Measurements from ENCODE around the gene CFAP126. TPM values are rescaled to one million over a fixed set of nuclear protein-coding genes. Genes with fewer than 3 reads are reported as not detected.
"Not testable (repeated sequence)": the region's sequence is repeated elsewhere in the genome, so short reads cannot be mapped to it uniquely, and the experiment has no call there.

The CFAP126 gene
- total RNA-seq (not detected), polyA plus RNA-seq (not detected)
- long read RNA-seq, donor 1: 0 reads
- long read RNA-seq, donor 2: 0 reads
- long read RNA-seq, donor 3: 0 reads

GRCh38 chr1:161367684-161368400 lies at the start of gene CFAP126:
TSS of gene CFAP126 (minus strand) at chr1:161367876. CDS start at chr1:161367868, 8 bp downstream.
- Histone ChIP-seq H3K27ac (peak within 1 kb of the TSS in 6 of 12 donors; percentile 24 to 71 (median 42)), H3K27me3 (no peaks in the 10 kb centered on the region), H3K9me3 (no peaks in the 10 kb centered on the region), H3K36me3 (peaks cover 0 to 40% (median 25%) of the 10 kb centered on the region in 9 donors), H3K4me3 (no peak within 1 kb of the TSS), H3K4me1 (peaks cover 0 to 15% (median 5%) of the 10 kb centered on the region in 12 donors)
- 27 to 33% (median 32%) methylated on average over 6 of the region's 6 CpGs for WGBS, 4 donors
- intact Hi-C loops (cut with DNase I): loop anchor here in 2 of 10 donors (5.0 to 10.0 kb wide), 2 partner anchors 53 to 141 kb away; partner anchors contain the start of genes TOMM40L (in 2 of the 2) and SDHC (in 1 of the 2)
- ATAC-seq (peak; percentile 72 to 94 (median 94)), DNase-seq (peak in 4 of 5 donors; percentile 41 to 74 (median 67))
- TF ChIP-seq CTCF (IDR thresholded peaks at IDR 0.05) (peak in 7 of 12 donors; percentile 15 to 42 (median 26)), POLR2A (IDR thresholded peaks at IDR 0.05) (no peak)

GRCh38 chr1:161413050-161413449 lies 45.4 kb upstream of the CFAP126 start:
- 86 to 93% (median 91%) methylated on average over 7 of the region's 7 CpGs for WGBS, 4 donors
- H3K36me3 ChIP-seq; H3K27me3 ChIP-seq; DNase-seq; H3K9me3 ChIP-seq; H3K4me3 ChIP-seq; intact Hi-C loops (cut with DNase I); ATAC-seq; H3K4me1 ChIP-seq; H3K27ac ChIP-seq: not testable (repeated sequence)

GRCh38 chr1:161410636-161410970 lies 42.9 kb upstream of the CFAP126 start:
- H3K4me3 ChIP-seq; ATAC-seq; intact Hi-C loops (cut with DNase I); H3K27ac ChIP-seq; H3K4me1 ChIP-seq; H3K27me3 ChIP-seq; H3K9me3 ChIP-seq; H3K36me3 ChIP-seq; DNase-seq: not testable (repeated sequence)
- WGBS, 4 donors: 81 to 88% (median 86%) methylated on average over 4 of the region's 4 CpGs

- not testable (repeated sequence) for DNase-seq, H3K27me3 ChIP-seq, H3K9me3 ChIP-seq, H3K4me1 ChIP-seq, ATAC-seq, H3K36me3 ChIP-seq, H3K4me3 ChIP-seq
- H3K27ac ChIP-seq: peak overlapping the region in 1 of 12 donors; percentile 70
- WGBS, 4 donors: 89 to 93% (median 92%) methylated on average over 13 of the region's 13 CpGs
- intact Hi-C loops (cut with DNase I): loop anchor here in 1 of 10 donors (10.0 kb wide), 1 partner anchor 335 kb away; the partner anchor contains the start of gene DUSP12
Observed at GRCh38 chr1:161409848-161410635, 42.4 kb upstream of the CFAP126 start.

- Histone ChIP-seq H3K9me3 (no peaks in the 10 kb centered on the region), H3K4me3 (no peak overlapping the region), H3K36me3 (no peaks in the 10 kb centered on the region), H3K4me1 (peaks cover 0 to 8% (median 1%) of the 10 kb centered on the region in 12 donors), H3K27ac (no peak overlapping the region), H3K27me3 (no peaks in the 10 kb centered on the region)
- TF ChIP-seq CTCF (IDR thresholded peaks at IDR 0.05): no peak
- no peak for TF ChIP-seq POLR2A (IDR thresholded peaks at IDR 0.05)
- ATAC-seq (no peak), DNase-seq (no peak)
- 60 to 77% (median 74%) methylated on average over 3 of the region's 3 CpGs for WGBS, 4 donors
- intact Hi-C loops (cut with DNase I): loop anchor here in 1 of 10 donors (10.0 kb wide), 1 partner anchor 336 kb away; the partner anchor contains the start of gene DUSP12
Observed at GRCh38 chr1:161408429-161409052, 40.9 kb upstream of the CFAP126 start.

Measured in heart left ventricle (tissue), 16 donors.